Astrocyte (in vitro differentiated cells and primary cell): ENCODE measurements around the gene C2orf92. TPM values are rescaled to one million over a fixed set of nuclear protein-coding genes. Genes with fewer than 3 reads are reported as not detected.

Experiments
- DNase-seq: peaks from one replicate; pipeline ENCODE4 v3.0.0-alpha.2; 2010; ENCODE audit warnings: low read depth
- FAIRE-seq: peaks from 2 replicates; lab custom pipeline; 2011; peaks lifted over from hg19 to GRCh38; lab: Jason Lieb, UNC
- H2AFZ ChIP-seq: 2 replicates; pipeline ENCODE4 v1.6.0; 2012; ENCODE audit warnings: low read depth, low read length, inconsistent platforms
- H3K27ac ChIP-seq: 2 replicates; pipeline ENCODE4 v1.5.1; 2011; ENCODE audit warnings: low read depth, low read length, inconsistent platforms
- H3K27me3 ChIP-seq: 2 replicates; pipeline ENCODE4 v1.6.0; 2011; ENCODE audit warnings: low read length, inconsistent platforms; ENCODE audit not compliant: insufficient read depth
- H3K36me3 ChIP-seq: 2 replicates; pipeline ENCODE4 v1.5.1; 2011; ENCODE audit warnings: low read length, inconsistent platforms; ENCODE audit not compliant: insufficient read depth
- H3K4me1 ChIP-seq: 2 replicates; pipeline ENCODE4 v1.5.1; 2011; ENCODE audit warnings: low read length, inconsistent platforms; ENCODE audit not compliant: insufficient read depth
- H3K4me2 ChIP-seq: 2 replicates; pipeline ENCODE4 v1.6.0; 2012; ENCODE audit warnings: low read length, inconsistent platforms
- H3K4me3 ChIP-seq: 2 replicates; pipeline ENCODE4 v1.5.1; 2011; ENCODE audit warnings: low read depth, mild to moderate bottlenecking, low read length, inconsistent platforms; ENCODE audit not compliant: insufficient read depth
- H3K79me2 ChIP-seq: 2 replicates; pipeline ENCODE4 v1.6.0; 2012; ENCODE audit warnings: mild to moderate bottlenecking, low read length, inconsistent platforms; ENCODE audit not compliant: insufficient read depth
- H3K9ac ChIP-seq: 2 replicates; pipeline ENCODE4 v1.6.0; 2012; ENCODE audit warnings: mild to moderate bottlenecking, low read length, inconsistent platforms
- H3K9me3 ChIP-seq: 2 replicates; pipeline ENCODE4 v1.5.1; 2012; ENCODE audit warnings: low read depth, mild to moderate bottlenecking, low read length, inconsistent platforms; ENCODE audit not compliant: insufficient read depth
- H4K20me1 ChIP-seq: 2 replicates; pipeline ENCODE4 v1.6.0; 2012; ENCODE audit warnings: low read length, inconsistent platforms; ENCODE audit not compliant: insufficient read depth
- H3K27ac Mint-ChIP-seq: one replicate; pipeline ENCODE4 v1.8.0; 2021; ENCODE audit warnings: mild to moderate bottlenecking, mixed read lengths; ENCODE audit not compliant: unreplicated experiment
- H3K27me3 Mint-ChIP-seq: one replicate; pipeline ENCODE4 v1.8.0; 2021; ENCODE audit warnings: low read depth, mixed read lengths; ENCODE audit not compliant: unreplicated experiment
- H3K36me3 Mint-ChIP-seq: one replicate; pipeline ENCODE4 v1.8.0; 2021; ENCODE audit warnings: low read depth, mixed read lengths; ENCODE audit not compliant: unreplicated experiment
- H3K4me1 Mint-ChIP-seq: one replicate; pipeline ENCODE4 v1.8.0; 2021; ENCODE audit warnings: low read depth, mixed read lengths; ENCODE audit not compliant: unreplicated experiment
- H3K4me3 Mint-ChIP-seq: one replicate; pipeline ENCODE4 v1.8.0; 2021; ENCODE audit warnings: mild to moderate bottlenecking, moderate library complexity, mixed read lengths; ENCODE audit not compliant: unreplicated experiment
- H3K9me3 Mint-ChIP-seq: one replicate; pipeline ENCODE4 v1.8.0; 2021; ENCODE audit warnings: mild to moderate bottlenecking, mixed read lengths; ENCODE audit not compliant: unreplicated experiment
- EZH2 ChIP-seq: IDR thresholded peaks from 2 replicates; pipeline ENCODE4 v1.6.1; 2012; ENCODE audit warnings: mild to moderate bottlenecking, low read length, inconsistent platforms; ENCODE audit not compliant: insufficient read depth
- total RNA-seq: library from RNA; stranded (reverse); gene quantifications from 2 replicates; pipeline ENCODE4 v1.2.1, GENCODE V29; 2021
- TF ChIP-seq, protein P1 (sequence below): IDR thresholded peaks from 2 replicates; pipeline ENCODE4 v1.5.1; 2011; ENCODE audit warnings: low read depth, mild to moderate bottlenecking, inconsistent platforms, low read length, moderate library complexity; ENCODE audit not compliant: insufficient read depth

The C2orf92 gene
- total RNA-seq, 1 donor from 2014 or later, result 15.3 TPM

DNA sequence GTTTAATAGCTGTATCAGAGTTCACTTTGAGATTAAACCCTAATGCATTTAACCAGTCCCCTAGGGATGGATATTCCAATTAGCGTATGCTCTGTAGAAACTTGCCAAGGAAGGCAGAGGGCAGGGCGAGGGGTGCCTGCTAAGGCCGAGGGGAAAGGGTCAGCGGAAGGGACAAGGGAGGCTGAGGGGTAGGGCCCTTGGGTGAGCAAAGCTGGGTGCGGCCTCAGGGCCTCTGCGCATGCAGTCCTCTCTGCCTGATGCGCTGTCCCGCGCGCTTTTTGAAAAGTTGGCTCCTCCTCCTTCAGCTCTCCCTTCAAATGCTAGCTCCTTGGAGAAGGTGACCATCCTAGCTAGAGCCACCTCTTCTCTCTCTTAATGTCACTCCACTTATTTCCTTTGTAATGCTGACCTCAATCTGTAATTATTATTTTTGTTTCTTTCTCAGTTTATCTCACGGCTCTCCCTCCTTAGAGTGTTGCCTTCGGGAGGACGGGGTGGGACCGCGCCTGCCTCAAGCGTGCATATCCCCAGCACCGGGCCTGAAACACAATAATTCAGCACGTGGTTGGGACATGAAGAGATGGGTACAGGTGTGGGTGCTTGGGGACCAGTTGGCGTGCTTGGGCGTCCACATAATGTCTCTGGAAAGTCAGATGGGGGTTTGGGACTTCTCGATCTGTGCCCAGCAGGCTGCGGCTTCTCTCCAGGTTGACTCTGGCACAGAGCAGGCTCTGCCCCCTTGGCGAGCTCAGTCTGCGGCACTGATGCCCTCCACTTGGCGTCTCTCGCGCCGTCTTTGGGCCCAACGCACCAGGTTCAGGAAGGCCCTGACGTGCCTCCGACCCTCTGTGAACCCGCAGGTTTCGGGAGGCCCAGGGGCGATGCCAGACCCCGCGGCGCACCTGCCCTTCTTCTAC is 53.9 kb downstream of the C2orf92 start:
- Mint-ChIP-seq H3K27ac (no peak overlapping the region), H3K4me1 (peaks cover 3% of the 10 kb centered on the region), H3K4me3 (no peak overlapping the region), H3K9me3 (peaks cover 12% of the 10 kb centered on the region), H3K36me3 (peaks cover 7% of the 10 kb centered on the region), H3K27me3 (peaks cover 29% of the 10 kb centered on the region)
- DNase-seq (no peak), FAIRE-seq (no peak)
- Histone ChIP-seq H4K20me1 (no peaks in the 10 kb centered on the region), H3K4me1 (no peaks in the 10 kb centered on the region), H3K4me3 (no peak overlapping the region), H3K79me2 (no peaks in the 10 kb centered on the region), H3K4me2 (no peak overlapping the region), H3K27ac (no peak overlapping the region), H2AFZ (peak overlapping the region; percentile 4), H3K9me3 (no peaks in the 10 kb centered on the region), H3K36me3 (no peaks in the 10 kb centered on the region), H3K9ac (no peak overlapping the region), H3K27me3 (peaks cover 2% of the 10 kb centered on the region)
- TF ChIP-seq, protein P1, sequence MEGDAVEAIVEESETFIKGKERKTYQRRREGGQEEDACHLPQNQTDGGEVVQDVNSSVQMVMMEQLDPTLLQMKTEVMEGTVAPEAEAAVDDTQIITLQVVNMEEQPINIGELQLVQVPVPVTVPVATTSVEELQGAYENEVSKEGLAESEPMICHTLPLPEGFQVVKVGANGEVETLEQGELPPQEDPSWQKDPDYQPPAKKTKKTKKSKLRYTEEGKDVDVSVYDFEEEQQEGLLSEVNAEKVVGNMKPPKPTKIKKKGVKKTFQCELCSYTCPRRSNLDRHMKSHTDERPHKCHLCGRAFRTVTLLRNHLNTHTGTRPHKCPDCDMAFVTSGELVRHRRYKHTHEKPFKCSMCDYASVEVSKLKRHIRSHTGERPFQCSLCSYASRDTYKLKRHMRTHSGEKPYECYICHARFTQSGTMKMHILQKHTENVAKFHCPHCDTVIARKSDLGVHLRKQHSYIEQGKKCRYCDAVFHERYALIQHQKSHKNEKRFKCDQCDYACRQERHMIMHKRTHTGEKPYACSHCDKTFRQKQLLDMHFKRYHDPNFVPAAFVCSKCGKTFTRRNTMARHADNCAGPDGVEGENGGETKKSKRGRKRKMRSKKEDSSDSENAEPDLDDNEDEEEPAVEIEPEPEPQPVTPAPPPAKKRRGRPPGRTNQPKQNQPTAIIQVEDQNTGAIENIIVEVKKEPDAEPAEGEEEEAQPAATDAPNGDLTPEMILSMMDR, result no peak
- TF ChIP-seq EZH2, result no peak

DNA sequence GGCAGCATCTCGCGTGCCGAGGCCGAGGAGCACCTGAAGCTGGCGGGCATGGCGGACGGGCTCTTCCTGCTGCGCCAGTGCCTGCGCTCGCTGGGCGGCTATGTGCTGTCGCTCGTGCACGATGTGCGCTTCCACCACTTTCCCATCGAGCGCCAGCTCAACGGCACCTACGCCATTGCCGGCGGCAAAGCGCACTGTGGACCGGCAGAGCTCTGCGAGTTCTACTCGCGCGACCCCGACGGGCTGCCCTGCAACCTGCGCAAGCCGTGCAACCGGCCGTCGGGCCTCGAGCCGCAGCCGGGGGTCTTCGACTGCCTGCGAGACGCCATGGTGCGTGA is 54.5 kb downstream of the C2orf92 start:
- TF ChIP-seq, protein P1, result no peak
- TF ChIP-seq EZH2, result peak; percentile 25
- peaks cover 3% of the 10 kb centered on the region for H3K4me1 Mint-ChIP-seq
- DNase-seq (no peak), FAIRE-seq (no peak)
- H3K27ac ChIP-seq, result no peak overlapping the region
- H3K27me3 Mint-ChIP-seq, result peaks cover 23% of the 10 kb centered on the region
- no peaks in the 10 kb centered on the region for H3K4me1 ChIP-seq
- H3K4me2 ChIP-seq, result no peak overlapping the region
- H2AFZ ChIP-seq, result peak overlapping the region; percentile 4
- no peaks in the 10 kb centered on the region for H3K9me3 ChIP-seq
- peaks cover 2% of the 10 kb centered on the region for H3K27me3 ChIP-seq
- H3K9ac ChIP-seq, result no peak overlapping the region
- no peaks in the 10 kb centered on the region for H3K79me2 ChIP-seq
- no peak overlapping the region for H3K27ac Mint-ChIP-seq
- peaks cover 12% of the 10 kb centered on the region for H3K9me3 Mint-ChIP-seq
- no peak overlapping the region for H3K4me3 Mint-ChIP-seq
- no peaks in the 10 kb centered on the region for H3K36me3 ChIP-seq
- H3K4me3 ChIP-seq, result no peak overlapping the region
- peaks cover 7% of the 10 kb centered on the region for H3K36me3 Mint-ChIP-seq
- no peaks in the 10 kb centered on the region for H4K20me1 ChIP-seq

DNA sequence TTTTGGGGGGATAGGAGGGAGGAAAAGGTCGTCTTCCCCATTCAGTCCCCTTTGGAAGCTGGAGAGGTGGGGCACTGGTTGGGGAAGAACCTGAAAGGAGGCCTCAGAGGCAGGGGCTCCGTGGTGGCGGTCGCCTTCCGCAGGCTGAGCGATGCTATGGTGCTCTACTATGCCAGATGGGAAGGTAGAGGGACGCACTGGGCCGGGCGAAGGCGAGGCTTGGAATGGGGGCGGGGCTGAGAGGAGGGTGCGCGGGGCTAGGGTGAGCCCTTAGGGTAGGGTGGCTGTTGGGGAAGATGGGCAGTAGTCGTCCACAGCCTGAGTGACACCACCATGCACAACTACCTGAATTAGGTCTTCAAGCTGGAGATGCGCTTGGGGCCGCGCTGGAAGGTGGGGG is 55.0 kb downstream of the C2orf92 start:
- H2AFZ ChIP-seq, result no peak overlapping the region
- H4K20me1 ChIP-seq, result no peaks in the 10 kb centered on the region
- H3K4me1 ChIP-seq, result no peaks in the 10 kb centered on the region
- Mint-ChIP-seq H3K9me3 (peaks cover 12% of the 10 kb centered on the region), H3K27me3 (peaks cover 20% of the 10 kb centered on the region), H3K36me3 (peaks cover 7% of the 10 kb centered on the region), H3K4me3 (no peak overlapping the region), H3K27ac (no peak overlapping the region), H3K4me1 (peaks cover 3% of the 10 kb centered on the region)
- H3K4me2 ChIP-seq, result no peak overlapping the region
- H3K36me3 ChIP-seq, result no peaks in the 10 kb centered on the region
- no peak for FAIRE-seq
- no peaks in the 10 kb centered on the region for H3K9me3 ChIP-seq
- no peak overlapping the region for H3K4me3 ChIP-seq
- no peak overlapping the region for H3K27ac ChIP-seq
- peaks cover 2% of the 10 kb centered on the region for H3K27me3 ChIP-seq
- no peak overlapping the region for H3K9ac ChIP-seq
- no peaks in the 10 kb centered on the region for H3K79me2 ChIP-seq
- TF ChIP-seq, protein P1, result no peak
- TF ChIP-seq EZH2, result no peak
- DNase-seq, result no peak
